GM18520 (cell line): Measurements from ENCODE around the gene CCNL2.
"Not testable (repeated sequence)": the region's sequence is repeated elsewhere in the genome, so short reads cannot be mapped to it uniquely, and the experiment has no call there.

Source experiments
- ATAC-seq: cut with Tn5 transposase; IDR thresholded peaks from one replicate; pipeline ENCODE4 v1.9.1; 2021; ENCODE audit not compliant: unreplicated experiment

CCNL2 gene

GRCh38 chr1:1419813-1420653 lies 20.9 kb upstream of the CCNL2 start:
- no peak for ATAC-seq

DNA sequence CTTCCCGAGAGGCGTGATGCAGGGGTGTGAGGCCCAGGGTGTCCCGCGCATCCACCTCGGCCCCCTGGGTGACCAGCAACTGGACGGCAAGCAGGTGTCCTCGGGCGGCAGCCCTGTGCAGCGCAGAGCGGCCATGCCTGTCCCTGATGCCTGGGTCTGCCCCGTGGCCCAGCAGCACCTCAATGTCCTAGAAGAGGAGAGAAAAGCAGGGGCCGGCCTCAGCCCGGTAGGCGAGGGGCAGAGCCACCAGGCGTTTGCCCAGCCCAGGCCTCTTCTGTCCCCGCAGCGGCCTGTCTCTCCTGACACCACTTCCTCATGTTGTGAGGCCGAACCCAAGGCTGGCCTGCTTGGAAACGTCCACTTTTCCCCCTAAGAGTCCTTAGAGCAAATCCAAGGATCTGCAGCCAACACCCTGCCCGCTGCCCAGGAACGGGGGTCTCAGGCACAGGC lies 20.3 kb upstream of the CCNL2 start:
- no peak for ATAC-seq

GRCh38 chr1:1418464-1419362 lies 19.6 kb upstream of the CCNL2 start:
- ATAC-seq, result no peak

GRCh38 chr1:1417825-1418463 lies 18.8 kb upstream of the CCNL2 start:
- not testable (repeated sequence) for ATAC-seq

DNA sequence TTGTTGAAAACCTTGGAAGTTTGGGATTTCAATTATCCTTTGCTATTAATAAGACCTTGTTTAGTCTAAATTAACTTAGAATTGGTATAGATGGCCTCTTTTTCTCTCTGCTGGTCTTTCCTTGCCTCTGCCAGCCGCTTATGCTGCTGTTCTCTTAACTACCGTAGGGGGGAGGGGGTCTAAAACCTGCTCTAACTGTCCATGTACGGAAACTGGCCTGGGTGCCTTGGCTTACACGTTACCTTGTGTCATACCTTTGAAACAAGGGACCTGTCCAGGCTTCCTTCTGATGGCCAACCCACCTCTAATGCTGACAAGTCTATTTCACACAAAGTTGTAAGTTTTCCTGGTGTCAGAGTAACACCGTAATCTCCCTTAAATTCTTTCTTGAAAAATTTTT lies 18.3 kb upstream of the CCNL2 start:
- ATAC-seq, result not testable (repeated sequence)

DNA sequence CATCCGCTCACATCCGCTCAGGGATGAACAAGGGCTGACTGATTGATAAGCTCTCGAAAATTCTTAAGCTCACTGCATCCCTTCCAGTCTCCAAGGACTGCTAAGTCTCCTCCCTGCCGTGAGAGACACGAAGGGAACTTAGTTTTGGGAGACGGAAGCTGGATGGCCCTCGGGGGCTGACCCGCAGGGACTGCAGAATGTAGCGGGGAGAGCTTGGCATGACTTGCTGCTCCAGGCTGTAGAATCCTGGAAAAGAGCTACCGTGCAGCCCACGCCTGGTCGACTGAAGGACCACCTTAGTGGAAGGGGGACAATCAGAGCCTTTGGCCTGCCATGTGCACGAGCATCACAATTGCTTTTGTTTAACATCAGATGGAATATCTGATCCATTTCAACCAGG lies 16.6 kb upstream of the CCNL2 start:
- no peak for ATAC-seq

DNA sequence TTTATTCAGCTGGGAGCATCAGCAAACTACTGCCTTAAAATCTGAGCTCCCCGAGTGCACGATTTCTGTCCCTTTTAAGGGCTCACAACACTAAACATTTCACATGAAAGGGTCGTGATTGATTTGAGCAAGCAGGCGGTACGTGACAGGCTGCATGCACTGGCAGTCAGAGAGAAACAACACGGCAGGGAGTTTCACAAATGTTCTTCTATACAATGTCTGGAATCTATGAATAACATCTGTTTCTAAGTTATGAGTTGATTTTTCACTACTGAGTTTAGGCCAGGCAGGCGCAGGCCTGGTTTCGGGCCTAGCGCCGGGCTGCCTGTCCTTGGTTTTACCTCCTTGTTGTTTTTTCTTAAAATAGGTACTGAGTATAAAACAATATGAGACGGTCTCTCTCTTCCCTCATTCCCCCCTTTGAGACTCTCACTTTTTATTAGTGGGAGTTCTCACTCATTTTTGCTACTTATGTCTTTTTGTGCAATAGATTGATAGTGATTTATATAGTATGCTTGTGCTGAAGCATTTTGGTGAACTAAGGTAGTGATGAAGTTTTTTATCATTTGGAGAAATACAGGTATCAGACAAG lies 13.3 kb upstream of the CCNL2 start:
- not testable (repeated sequence) for ATAC-seq

- ATAC-seq, result no peak
Measured at GRCh38 chr1:1411626-1412025, 12.5 kb upstream of the CCNL2 start.

- ATAC-seq, result not testable (repeated sequence)
Measured at GRCh38 chr1:1410238-1410637, 11.1 kb upstream of the CCNL2 start.

- no peak for ATAC-seq
Measured at GRCh38 chr1:1407636-1408318, 8.6 kb upstream of the CCNL2 start.

- ATAC-seq, result peak; percentile 81
Measured at GRCh38 chr1:1406821-1407635, 7.9 kb upstream of the CCNL2 start, which contains the start of gene MRPL20. MRPL20 (minus strand) TSS chr1:1407293; CDS start chr1:1407217, 76 bp downstream.

GRCh38 chr1:1406101-1406820 lies 7.1 kb upstream of the CCNL2 start:
- ATAC-seq, result no peak

DNA sequence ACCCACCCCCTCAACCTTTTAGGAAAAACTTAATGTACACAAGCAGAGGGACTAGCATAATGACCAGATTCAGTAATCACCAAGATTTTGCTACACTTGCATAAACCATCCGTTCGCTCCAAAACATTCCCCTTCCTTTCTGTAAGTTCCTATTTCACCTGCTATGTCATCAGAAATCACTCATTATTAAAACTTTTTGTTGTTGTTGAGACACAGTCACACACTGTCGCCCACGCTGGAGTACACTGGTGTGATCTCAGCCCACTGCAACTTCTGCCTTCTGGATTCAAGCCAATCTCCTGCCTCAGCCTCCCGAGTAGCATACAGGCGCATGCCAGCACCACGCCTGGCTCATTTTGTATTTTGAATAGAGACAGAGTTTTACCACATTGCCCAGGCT lies 4.5 kb upstream of the CCNL2 start:
- ATAC-seq, result no peak

DNA sequence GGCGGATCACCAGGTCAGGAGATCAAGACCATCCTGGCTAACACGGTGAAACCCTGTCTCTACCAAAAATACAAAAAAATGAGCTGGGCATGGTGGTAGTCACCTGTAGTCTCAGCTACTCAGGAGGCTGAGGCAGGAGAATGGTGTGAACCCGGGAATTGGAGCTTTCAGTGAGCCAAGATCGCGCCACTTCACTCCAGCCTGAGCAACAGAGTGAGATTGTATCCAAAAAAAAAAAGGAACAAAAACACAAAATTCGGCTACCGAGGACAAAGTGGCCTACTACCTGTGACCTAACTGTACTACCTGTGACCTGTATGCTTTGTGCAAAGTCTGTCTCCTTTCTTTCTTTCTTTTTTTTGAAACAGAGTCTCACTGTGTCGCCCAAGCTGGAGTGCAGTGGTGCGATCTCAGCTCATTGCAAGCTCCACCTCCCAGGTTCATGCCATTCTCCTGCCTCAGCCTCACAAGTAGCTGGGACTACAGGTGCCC lies 3.8 kb upstream of the CCNL2 start:
- ATAC-seq, result not testable (repeated sequence)

- no peak for ATAC-seq
Measured at GRCh38 chr1:1402072-1402900, 3.2 kb upstream of the CCNL2 start.

- no peak for ATAC-seq
Measured at GRCh38 chr1:1401457-1402010, 2.4 kb upstream of the CCNL2 start.
